Activated naive CD8-positive, alpha-beta T cell treated with anti-CD3 and anti-CD28 coated beads for 36 hours (primary cell): Measurements from ENCODE around the gene TRERF1. TPM values are rescaled to one million over a fixed set of nuclear protein-coding genes. Genes with fewer than 3 reads are reported as not detected.

Experiments used
- DNase-seq: peaks from one replicate; pipeline ENCODE4 v3.0.0; 2021
- H3K27ac Mint-ChIP-seq: one replicate; pipeline ENCODE4 v1.8.0; 2022; ENCODE audit warnings: mild to moderate bottlenecking, moderate library complexity, mixed read lengths
- H3K27me3 Mint-ChIP-seq: one replicate; pipeline ENCODE4 v1.8.0; 2022; ENCODE audit warnings: mild to moderate bottlenecking, mixed read lengths
- H3K36me3 Mint-ChIP-seq: one replicate; pipeline ENCODE4 v1.8.0; 2021; ENCODE audit warnings: mild to moderate bottlenecking, mixed read lengths
- H3K4me1 Mint-ChIP-seq: one replicate; pipeline ENCODE4 v1.8.0; 2021; ENCODE audit warnings: mixed read lengths
- H3K4me3 Mint-ChIP-seq: one replicate; pipeline ENCODE4 v1.8.0; 2022; ENCODE audit warnings: mild to moderate bottlenecking, moderate library complexity, mixed read lengths
- H3K9me3 Mint-ChIP-seq: one replicate; pipeline ENCODE4 v1.8.0; 2022; ENCODE audit warnings: mixed read lengths
- total RNA-seq, 2 experiments: library from RNA; stranded (reverse); gene quantifications; one replicate each; pipeline ENCODE4 v1.2.3, GENCODE V29; 2021

TRERF1 gene
- total RNA-seq, 2 experiments from 2014 or later: 6.5 to 6.9 TPM

DNA sequence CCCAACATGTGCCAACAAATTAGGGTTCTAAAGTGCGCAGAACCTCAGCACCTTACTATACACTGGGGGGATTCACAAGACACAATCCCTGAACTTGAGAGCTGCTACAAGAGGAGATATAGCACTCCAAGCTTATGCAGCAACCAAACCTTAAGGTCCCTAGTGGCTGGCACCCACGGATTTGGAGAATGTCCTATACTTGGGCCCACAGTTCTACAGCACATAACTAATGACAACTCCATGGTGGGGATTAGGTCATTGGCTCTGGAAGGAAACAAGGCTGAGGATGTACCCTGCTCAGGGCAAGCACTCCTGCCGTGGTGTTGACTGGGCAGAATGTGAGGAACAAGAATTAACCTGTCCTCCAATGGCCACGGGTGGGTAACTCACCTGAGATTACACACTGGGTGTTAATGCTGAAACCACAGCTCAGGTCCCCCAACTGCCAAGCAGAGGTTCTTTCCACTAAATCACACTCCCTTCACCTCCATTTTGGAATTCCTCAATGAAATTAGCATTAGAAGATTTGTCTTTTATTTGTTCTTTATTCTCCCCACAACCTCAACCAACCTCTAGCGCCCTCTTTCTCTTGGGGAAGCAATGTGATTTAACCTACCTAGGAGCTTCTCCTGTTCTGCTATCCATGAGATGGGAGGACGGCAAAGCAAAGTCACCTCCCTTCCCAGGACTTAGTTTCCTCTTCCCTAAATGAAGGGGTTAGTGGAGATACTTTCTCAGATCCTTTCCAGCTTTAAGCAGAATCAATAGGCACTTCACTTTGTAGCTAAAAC, 32.0 kb downstream of the TRERF1 start:
- Mint-ChIP-seq H3K27ac (peak overlapping the region; percentile 10), H3K9me3 (no peaks in the 10 kb centered on the region), H3K4me1 (peaks cover 57% of the 10 kb centered on the region), H3K4me3 (no peak overlapping the region), H3K27me3 (no peaks in the 10 kb centered on the region), H3K36me3 (peaks cover 10% of the 10 kb centered on the region)
- DNase-seq: no peak

DNA sequence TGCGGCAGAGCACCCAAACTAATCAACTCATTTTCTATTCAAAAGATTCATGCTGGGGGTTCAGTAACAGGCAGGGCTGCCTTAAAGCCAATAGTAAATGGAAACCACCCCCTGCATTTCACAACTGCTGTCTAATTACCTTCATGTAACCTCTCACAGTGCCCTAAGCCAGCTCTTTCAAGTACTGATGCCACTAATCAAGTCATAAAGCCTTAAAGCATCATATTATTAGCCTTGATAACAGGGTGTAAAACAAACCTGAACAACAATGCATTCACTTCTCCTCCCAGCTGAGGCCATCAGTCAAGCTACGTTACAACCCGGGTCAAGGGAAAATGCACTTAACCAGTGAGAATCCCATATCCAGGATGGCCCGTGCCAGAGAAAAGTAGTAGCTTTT, 33.0 kb downstream of the TRERF1 start:
- Mint-ChIP-seq H3K4me1 (peaks cover 58% of the 10 kb centered on the region), H3K27ac (no peak overlapping the region), H3K27me3 (no peaks in the 10 kb centered on the region), H3K36me3 (peaks cover 10% of the 10 kb centered on the region), H3K4me3 (no peak overlapping the region), H3K9me3 (no peaks in the 10 kb centered on the region)
- no peak for DNase-seq

- H3K27me3 Mint-ChIP-seq: no peaks in the 10 kb centered on the region
- peak overlapping the region; percentile 6 for H3K4me3 Mint-ChIP-seq
- no peaks in the 10 kb centered on the region for H3K9me3 Mint-ChIP-seq
- peaks cover 54% of the 10 kb centered on the region for H3K4me1 Mint-ChIP-seq
- DNase-seq: peak; percentile 59
- H3K36me3 Mint-ChIP-seq: peaks cover 10% of the 10 kb centered on the region
- peak overlapping the region; percentile 53 for H3K27ac Mint-ChIP-seq
These were observed 34.0 kb downstream of the TRERF1 start for GRCh38 chr6:42417641-42418112.

DNA sequence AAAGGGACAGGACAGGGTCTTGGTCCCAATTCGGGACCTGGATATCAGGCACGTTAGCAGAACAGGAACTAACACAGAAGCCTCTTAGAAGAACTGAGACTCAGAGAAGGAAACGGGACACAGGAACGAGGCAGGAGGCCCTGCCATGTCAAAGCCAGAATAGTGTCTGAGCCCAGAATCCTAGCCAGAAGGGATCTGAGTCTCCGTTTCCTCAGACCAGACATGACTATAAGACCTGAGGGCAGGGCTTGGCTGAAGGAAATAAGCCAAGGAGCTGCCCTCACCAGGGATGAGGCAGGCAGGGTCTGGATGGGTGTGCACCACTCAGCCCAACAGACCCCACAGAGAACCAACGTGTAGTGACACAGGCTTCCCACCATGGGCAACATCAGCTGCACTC, 40.3 kb downstream of the TRERF1 start:
- H3K27ac Mint-ChIP-seq: no peak overlapping the region
- DNase-seq: no peak
- peaks cover 4% of the 10 kb centered on the region for H3K36me3 Mint-ChIP-seq
- peaks cover 47% of the 10 kb centered on the region for H3K4me1 Mint-ChIP-seq
- H3K4me3 Mint-ChIP-seq: no peak overlapping the region
- no peaks in the 10 kb centered on the region for H3K27me3 Mint-ChIP-seq
- H3K9me3 Mint-ChIP-seq: no peaks in the 10 kb centered on the region

- Mint-ChIP-seq H3K36me3 (peaks cover 6% of the 10 kb centered on the region), H3K27me3 (no peaks in the 10 kb centered on the region), H3K27ac (no peak overlapping the region), H3K4me1 (peaks cover 49% of the 10 kb centered on the region), H3K4me3 (no peak overlapping the region), H3K9me3 (no peaks in the 10 kb centered on the region)
- no peak for DNase-seq
These were observed 40.9 kb downstream of the TRERF1 start for GRCh38 chr6:42410861-42411260.

GRCh38 chr6:42409581-42409980, 42.1 kb downstream of the TRERF1 start:
- H3K36me3 Mint-ChIP-seq: peaks cover 6% of the 10 kb centered on the region
- no peaks in the 10 kb centered on the region for H3K27me3 Mint-ChIP-seq
- no peak overlapping the region for H3K27ac Mint-ChIP-seq
- no peaks in the 10 kb centered on the region for H3K9me3 Mint-ChIP-seq
- DNase-seq: no peak
- peaks cover 46% of the 10 kb centered on the region for H3K4me1 Mint-ChIP-seq
- no peak overlapping the region for H3K4me3 Mint-ChIP-seq

DNA sequence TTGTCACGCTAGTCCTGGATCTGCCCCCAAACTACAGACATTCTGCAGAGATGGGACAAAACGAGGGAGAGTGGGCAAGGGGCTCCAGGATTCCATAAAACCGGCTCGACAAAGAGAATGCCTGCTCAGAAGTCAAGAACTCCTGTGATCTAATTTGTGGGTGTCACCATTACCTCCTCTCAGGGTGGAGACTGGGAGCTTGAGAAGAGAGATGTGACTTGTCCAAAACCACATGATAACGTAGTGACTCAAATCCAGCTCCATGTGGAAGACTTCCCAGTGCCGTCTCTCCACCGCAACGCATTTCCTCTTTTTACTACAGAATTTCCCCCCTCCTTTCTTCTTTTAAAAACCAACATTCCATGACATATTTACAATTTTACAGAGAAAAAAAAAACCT, 44.3 kb downstream of the TRERF1 start:
- no peak for DNase-seq
- Mint-ChIP-seq H3K9me3 (no peaks in the 10 kb centered on the region), H3K4me1 (peaks cover 55% of the 10 kb centered on the region), H3K36me3 (peaks cover 5% of the 10 kb centered on the region), H3K4me3 (no peak overlapping the region), H3K27me3 (no peaks in the 10 kb centered on the region), H3K27ac (no peak overlapping the region)

DNA sequence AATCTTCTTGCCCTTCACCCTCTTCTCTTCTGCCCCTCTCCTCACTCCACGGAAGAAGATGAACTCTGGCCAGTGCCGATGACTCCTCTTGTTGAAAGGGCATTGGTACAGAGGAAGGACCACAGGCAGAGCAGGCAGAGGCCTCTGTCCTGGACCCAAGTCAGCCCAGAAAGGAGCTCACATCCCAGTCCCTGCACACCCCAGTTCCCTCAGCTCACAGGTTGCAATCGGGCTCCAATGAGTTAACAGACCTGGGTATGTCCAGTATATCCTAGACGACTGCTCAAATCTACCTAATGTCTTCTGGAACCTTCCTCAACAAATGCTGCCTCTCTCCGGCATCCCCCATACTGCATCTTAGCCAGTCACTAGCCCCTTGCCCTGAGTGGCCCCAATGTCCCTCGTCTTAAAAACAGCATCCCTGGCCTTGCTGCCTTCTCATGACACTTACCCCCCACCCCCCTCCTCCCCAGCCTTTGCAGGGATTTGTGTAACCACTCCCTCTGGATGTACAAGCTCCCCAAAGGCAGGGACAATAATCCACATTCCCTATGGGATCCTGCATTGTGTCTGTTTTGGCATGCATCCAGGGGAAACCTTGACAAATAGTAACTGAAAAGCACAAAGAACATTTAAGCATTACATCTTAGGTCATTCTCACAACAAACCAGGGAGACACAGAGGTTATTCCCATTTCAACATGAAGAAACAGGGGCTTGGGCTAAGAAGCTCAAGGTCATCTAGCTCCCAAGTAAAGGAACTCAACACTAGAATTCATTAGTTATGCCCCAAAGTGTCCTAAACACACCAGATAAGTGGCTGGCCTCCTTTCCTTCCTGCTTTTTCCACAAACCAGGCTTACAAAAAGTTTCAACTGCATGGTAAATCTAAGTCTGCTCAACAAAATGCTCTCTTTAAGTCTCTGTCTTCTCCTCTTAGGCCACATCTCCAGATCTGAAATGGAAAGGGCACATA, 45.1 kb downstream of the TRERF1 start:
- Mint-ChIP-seq H3K36me3 (peaks cover 5% of the 10 kb centered on the region), H3K9me3 (no peaks in the 10 kb centered on the region), H3K27me3 (no peaks in the 10 kb centered on the region), H3K4me3 (no peak overlapping the region), H3K4me1 (peaks cover 59% of the 10 kb centered on the region), H3K27ac (no peak overlapping the region)
- no peak for DNase-seq

DNA sequence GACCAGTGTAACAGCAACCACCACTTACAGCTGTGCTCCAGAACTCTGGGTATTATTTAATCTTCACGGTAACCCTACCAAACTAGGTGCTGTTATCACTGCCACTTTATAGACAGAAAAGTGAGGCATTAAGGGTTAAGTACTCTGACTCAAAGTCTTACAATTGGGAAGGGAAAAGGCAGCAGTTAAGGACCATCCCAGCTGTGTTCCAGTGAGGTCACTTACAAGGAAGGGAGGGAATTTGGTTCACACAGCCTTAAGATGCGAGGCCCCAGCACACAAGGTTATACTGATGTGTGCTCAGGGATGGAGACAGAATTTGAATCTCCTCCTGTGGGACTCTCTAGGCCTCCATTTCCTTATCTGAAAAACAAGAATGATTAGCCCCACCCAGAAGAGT, 46.7 kb downstream of the TRERF1 start:
- DNase-seq: no peak
- Mint-ChIP-seq H3K4me3 (no peak overlapping the region), H3K36me3 (peaks cover 5% of the 10 kb centered on the region), H3K27me3 (no peaks in the 10 kb centered on the region), H3K4me1 (peaks cover 65% of the 10 kb centered on the region), H3K27ac (peak overlapping the region; percentile 40), H3K9me3 (no peaks in the 10 kb centered on the region)

DNA sequence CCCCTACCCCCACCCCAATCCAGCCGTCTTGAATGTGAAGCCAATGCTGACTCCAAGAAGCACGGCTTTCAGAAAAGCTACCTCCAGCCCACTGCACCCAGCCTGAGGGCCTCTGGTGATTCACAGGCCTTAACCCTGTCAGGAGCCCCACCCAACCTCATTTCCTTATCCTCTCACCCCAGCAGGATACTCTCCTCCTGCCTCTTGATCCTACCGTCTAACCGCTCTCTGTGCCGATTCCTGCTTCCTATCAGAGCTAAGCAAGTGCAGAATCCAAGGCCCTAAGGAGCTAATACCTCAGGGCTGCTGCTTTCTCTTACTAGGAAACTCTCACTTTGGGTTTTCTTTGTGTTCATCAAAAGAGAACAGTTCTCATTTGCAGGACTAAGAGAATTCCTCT, 47.2 kb downstream of the TRERF1 start:
- Mint-ChIP-seq H3K36me3 (peaks cover 5% of the 10 kb centered on the region), H3K27ac (peak overlapping the region; percentile 40), H3K27me3 (no peaks in the 10 kb centered on the region), H3K4me3 (no peak overlapping the region), H3K9me3 (no peaks in the 10 kb centered on the region), H3K4me1 (peaks cover 63% of the 10 kb centered on the region)
- DNase-seq: no peak

DNA sequence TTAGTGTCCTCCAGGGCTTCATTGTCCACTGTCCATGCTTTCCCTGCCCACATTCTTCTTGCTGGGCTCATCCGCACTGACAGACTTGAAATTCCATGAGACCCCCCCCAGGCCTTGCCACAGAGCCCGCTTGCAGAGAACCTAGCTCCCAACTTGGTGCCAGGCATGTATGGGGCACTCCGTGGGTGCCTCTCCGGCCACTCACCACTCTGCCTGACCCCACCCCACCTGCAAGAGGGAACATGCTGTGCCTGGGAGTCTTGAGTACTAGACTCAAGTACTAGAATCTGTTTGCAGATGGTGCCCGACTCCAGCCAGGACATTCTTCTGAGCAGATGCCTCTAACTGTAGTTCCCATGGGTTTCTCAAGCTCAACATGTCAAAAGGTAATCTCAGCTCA, 47.9 kb downstream of the TRERF1 start:
- Mint-ChIP-seq H3K27me3 (no peaks in the 10 kb centered on the region), H3K9me3 (no peaks in the 10 kb centered on the region), H3K36me3 (peaks cover 5% of the 10 kb centered on the region), H3K27ac (peak overlapping the region; percentile 40), H3K4me3 (no peak overlapping the region), H3K4me1 (peaks cover 66% of the 10 kb centered on the region)
- DNase-seq: no peak

DNA sequence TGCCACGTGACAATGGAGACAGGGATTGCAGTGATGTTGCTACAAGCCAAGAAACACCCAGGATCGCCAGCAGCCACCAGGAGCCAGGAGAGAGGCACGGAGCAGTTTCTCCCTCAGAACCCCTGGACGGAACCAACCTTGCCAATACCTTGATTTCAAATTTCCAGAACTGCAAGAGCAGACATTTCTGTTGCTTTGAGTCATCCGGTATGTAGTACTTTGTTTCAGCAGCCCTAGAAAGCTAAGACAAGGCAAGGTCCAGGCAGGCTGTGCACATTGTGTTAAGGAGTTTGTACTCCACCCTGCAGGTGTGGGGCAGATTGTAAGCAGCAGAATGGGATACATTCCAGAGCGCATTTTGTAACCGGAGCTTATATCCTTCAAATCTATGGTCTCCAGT, 48.3 kb downstream of the TRERF1 start:
- no peaks in the 10 kb centered on the region for H3K27me3 Mint-ChIP-seq
- no peak overlapping the region for H3K27ac Mint-ChIP-seq
- H3K4me1 Mint-ChIP-seq: peaks cover 69% of the 10 kb centered on the region
- no peaks in the 10 kb centered on the region for H3K9me3 Mint-ChIP-seq
- no peak overlapping the region for H3K4me3 Mint-ChIP-seq
- DNase-seq: no peak
- H3K36me3 Mint-ChIP-seq: peaks cover 5% of the 10 kb centered on the region

- H3K36me3 Mint-ChIP-seq: peaks cover 5% of the 10 kb centered on the region
- H3K4me3 Mint-ChIP-seq: peak overlapping the region; percentile 44
- H3K27ac Mint-ChIP-seq: peak overlapping the region; percentile 49
- peak; percentile 73 for DNase-seq
- peaks cover 64% of the 10 kb centered on the region for H3K4me1 Mint-ChIP-seq
- H3K27me3 Mint-ChIP-seq: no peaks in the 10 kb centered on the region
- no peaks in the 10 kb centered on the region for H3K9me3 Mint-ChIP-seq
These were observed 49.5 kb downstream of the TRERF1 start for GRCh38 chr6:42402184-42402583.

- Mint-ChIP-seq H3K36me3 (peaks cover 5% of the 10 kb centered on the region), H3K4me3 (no peak overlapping the region), H3K9me3 (no peaks in the 10 kb centered on the region), H3K27me3 (no peaks in the 10 kb centered on the region), H3K27ac (peak overlapping the region; percentile 52), H3K4me1 (peaks cover 67% of the 10 kb centered on the region)
- no peak for DNase-seq
These were observed 50.1 kb downstream of the TRERF1 start for GRCh38 chr6:42401613-42401951.

DNA sequence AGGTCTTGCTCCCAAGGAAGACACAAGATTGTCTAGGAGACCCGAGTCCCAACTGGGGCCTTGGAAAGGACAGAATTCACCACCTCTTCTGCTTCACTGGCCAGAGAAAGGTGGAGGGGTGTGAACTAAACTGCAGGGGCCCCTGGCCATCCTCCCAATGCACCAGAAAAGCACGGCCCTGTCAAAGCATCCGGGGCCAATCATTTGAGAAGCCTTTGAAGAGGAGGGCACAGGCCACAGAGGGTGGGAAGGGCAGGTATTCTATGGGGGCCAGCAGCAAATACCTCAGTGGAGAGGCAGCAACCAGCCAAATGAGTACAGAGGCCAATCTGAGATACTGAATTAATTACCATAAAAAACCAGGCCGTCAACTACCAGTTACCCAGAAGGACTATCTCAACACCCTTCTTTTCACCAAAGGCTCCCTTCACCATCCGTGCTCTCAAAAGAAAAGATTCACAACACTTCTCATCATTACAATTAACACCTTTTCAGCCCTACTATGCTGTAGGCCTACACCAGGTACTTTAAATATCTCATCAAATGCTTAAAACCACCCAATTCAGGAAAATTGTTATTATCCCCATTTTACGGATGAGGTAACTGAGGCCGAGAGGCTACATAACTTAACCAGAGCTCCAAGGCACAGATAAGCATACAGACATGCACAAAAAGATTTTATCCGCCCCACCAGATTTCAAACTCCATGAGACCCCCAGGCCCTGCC, 50.7 kb downstream of the TRERF1 start:
- H3K27me3 Mint-ChIP-seq: no peaks in the 10 kb centered on the region
- DNase-seq: no peak
- no peak overlapping the region for H3K4me3 Mint-ChIP-seq
- H3K36me3 Mint-ChIP-seq: peaks cover 3% of the 10 kb centered on the region
- H3K9me3 Mint-ChIP-seq: no peaks in the 10 kb centered on the region
- peaks cover 69% of the 10 kb centered on the region for H3K4me1 Mint-ChIP-seq
- peak overlapping the region; percentile 52 for H3K27ac Mint-ChIP-seq
